NOMO-1 treated with DMSO at 0.1 percent for 48 hours (cell line): Measurements from ENCODE around the gene GPC1.
"Not testable (repeated sequence)": the region's sequence is repeated elsewhere in the genome, so short reads cannot be mapped to it uniquely, and the experiment has no call there.

Experiments
- DNase-seq: peaks from one replicate; lab custom pipeline; 2025; ENCODE audit not compliant: unreplicated experiment; lab: John Stamatoyannopoulos, UW

The GPC1 gene

GRCh38 chr2:240466579-240467148 is 31.2 kb downstream of the GPC1 start:
- DNase-seq: no peak

- no peak for DNase-seq
Measured at GRCh38 chr2:240467149-240467642, 31.7 kb downstream of the GPC1 start.

DNA sequence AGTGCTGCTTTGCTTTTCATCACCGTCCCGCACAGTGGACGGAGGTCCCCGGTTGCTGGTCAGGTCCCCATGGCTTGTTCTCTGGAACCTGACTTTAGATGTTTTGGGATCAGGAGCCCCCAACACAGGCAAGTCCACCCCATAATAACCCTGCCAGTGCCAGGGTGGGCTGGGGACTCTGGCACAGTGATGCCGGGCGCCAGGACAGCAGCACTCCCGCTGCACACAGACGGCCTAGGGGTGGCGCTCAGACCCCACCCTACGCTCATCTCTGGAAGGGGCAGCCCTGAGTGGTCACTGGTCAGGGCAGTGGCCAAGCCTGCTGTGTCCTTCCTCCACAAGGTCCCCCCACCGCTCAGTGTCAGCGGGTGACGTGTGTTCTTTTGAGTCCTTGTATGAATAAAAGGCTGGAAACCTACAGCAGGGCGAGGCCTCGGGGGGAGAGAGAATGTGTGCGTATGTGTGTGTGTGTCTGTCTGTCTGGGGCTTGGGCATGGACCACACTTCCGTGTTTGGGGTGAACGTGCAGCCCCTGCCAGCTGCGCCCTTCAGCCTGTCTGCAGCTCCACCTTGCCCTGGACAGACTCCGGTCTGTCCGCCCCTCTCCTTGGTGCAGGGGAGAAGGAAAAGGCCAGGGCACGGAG is 32.3 kb downstream of the GPC1 start:
- no peak for DNase-seq

- no peak for DNase-seq
Measured at GRCh38 chr2:240468303-240469238, 33.1 kb downstream of the GPC1 start.

GRCh38 chr2:240469239-240469636 is 33.8 kb downstream of the GPC1 start:
- no peak for DNase-seq

- no peak for DNase-seq
Measured at GRCh38 chr2:240469740-240470139, 34.3 kb downstream of the GPC1 start.

DNA sequence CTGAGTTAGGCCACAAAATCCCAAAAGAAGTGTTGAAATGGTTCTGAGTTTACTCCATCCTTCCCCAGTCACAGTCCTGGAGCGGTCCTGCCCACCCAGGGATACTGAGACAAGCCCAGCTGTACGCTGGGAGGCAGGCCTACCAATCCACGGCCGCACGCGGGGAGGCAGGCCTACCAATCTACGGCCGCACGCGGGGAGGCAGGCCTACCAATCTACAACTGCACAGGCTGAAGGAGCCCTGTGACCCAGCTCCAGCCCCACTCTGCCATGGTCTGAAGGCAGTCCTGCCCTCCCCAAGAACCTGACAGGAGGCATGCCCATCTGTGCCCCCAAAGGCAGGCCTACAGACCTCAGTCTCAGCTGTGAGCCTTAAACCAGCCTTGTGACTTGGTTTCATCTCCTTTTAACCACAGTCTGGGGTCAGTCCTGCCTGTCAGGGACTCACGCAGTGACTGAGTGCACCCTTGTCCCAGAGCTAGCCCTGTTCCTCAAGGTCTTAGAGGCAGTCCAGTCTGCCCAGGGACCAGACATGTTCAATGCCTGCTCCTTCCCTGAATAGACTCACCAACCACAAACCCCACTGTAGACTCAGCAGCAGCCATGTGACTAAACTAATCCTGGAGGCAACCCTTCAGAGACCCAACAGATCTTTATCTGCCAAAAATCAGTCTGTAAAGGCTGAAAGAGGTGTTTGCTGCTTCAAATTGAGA is 36.8 kb downstream of the GPC1 start:
- no peak for DNase-seq

DNA sequence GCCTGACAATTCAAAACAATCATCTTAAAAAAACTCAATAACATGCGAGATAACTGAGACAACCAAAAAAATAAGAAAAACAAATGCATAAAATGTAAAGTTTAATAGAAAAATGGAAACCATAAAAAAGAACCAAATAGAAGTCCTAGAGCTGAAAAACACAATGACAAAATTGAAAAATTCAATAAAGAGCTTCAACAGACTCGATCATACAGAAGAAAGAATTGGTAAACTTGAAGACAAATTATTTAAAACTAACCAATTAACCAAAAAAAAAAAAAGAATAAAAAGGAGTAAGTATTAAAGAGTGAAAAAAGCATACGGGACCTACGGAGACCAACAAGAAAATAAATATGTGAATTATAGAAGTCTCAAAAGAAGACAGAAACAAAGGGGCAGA is 37.7 kb downstream of the GPC1 start:
- DNase-seq: no peak

DNA sequence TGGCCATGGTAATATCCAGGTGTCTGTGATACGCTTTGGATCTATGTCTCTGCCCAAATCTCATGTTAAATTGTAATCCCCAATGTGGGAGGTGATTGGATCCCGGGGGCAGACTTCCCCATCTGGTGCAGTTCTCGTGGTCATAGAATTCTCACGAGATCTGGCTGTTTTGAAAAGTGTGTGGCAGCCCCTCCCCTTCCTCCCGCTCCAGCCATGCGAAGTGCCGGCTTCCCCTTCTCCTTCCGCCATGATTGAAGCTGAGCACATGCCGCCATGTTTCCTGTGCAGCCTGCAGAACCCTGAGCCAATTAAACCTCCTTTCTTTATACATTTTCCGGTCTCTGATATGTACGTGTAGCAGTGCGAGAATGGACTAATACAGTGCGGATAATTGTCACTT is 42.5 kb downstream of the GPC1 start:
- no peak for DNase-seq

DNA sequence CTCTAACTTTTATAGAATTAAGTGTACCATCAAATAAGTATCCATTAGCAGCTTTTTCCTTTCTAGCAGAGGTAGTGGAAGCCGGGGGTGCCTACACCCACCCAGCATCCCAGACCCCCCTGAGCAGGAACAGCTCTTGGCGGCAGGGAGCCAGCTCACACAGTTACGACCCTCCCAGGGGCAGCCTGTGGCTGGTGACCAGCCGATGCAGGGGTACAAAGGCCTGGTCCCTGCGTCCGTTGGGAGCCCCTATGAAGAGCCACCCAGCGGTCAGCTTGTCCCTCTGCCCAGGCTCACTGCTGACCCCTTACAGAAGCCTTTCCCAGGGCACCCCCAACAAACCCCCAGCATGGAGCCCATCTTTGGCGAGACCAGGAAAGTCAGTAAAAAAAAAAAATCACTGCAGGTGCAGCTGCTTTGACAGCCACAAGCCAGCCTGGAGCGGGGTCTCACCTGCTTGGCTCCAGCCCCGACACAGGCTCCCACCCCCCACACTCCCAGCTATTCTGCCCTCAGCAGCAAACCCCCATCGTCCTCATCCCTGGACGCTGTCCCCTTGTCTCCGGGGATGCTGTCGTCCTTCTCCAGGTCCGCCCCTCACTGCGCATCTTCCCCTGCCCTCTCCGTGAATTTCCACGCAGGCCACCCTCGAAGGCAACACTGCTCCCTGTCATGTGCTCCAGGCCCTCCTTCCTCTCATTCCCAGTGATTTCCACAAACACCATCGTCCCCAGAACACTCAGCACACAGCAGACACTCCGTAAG is 43.1 kb downstream of the GPC1 start:
- DNase-seq: no peak

- DNase-seq: no peak
Measured at GRCh38 chr2:240479111-240479501, 43.6 kb downstream of the GPC1 start.

DNA sequence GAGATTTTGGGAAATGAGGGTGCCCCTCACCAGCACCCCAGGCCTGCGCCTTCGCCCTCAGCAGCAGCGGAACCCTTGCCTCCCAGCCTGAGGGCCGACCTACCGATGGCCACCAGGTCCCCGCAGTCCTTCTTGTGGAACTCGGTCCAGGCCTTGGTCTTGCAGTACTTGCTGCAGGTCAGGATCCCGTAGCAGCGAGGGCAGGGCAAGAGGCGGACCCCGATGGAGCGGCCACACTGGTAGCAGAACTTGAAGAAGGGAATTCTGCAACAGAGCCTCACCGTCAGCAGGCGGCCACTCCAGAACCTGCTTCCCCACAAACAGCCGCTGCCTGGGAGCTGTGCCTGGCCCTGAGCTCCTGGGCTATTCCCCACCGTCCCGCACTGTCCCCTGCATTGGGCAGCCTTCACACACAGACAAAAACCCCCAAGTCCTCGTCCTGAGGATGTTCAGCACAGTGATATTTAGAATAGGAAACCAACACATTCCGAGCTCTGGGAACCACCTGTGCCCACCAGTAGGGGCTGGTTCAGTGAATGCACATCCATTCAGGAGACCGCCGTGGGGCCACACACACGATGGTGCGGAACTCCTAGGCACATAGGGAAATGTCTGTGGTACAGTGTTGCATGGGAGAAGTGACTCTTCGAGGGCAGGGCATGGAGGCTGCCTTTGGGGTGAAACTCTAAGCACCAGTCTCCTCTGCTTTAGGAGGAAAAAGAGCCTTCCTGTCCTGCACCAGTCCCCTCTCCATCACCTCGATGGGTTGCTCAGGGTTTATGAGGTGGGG is 45.6 kb downstream of the GPC1 start:
- DNase-seq: no peak

- DNase-seq: no peak
Measured at GRCh38 chr2:240481720-240482119, 46.3 kb downstream of the GPC1 start.

DNA sequence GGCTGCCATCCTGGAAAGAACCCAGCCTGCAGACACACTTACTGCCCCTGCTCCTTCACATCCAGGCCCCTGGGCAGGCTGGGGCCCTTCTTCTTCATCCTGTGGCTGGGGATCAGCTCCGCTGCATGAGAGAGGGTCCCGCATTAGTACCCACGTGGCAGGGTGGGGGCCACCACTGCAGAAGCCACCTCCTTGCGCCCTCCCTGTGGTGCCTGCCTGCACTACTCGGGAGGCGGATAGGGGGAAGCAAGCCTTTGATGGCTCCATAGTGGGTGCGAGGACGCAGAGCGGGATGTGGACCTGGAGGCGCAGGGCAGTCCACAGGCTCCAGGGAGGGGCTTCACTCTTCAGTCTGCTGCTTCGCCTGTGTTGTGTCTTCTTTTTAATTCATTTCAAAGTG is 46.7 kb downstream of the GPC1 start:
- DNase-seq: no peak

GRCh38 chr2:240491483-240491882 is 56.0 kb downstream of the GPC1 start:
- DNase-seq: no peak

DNA sequence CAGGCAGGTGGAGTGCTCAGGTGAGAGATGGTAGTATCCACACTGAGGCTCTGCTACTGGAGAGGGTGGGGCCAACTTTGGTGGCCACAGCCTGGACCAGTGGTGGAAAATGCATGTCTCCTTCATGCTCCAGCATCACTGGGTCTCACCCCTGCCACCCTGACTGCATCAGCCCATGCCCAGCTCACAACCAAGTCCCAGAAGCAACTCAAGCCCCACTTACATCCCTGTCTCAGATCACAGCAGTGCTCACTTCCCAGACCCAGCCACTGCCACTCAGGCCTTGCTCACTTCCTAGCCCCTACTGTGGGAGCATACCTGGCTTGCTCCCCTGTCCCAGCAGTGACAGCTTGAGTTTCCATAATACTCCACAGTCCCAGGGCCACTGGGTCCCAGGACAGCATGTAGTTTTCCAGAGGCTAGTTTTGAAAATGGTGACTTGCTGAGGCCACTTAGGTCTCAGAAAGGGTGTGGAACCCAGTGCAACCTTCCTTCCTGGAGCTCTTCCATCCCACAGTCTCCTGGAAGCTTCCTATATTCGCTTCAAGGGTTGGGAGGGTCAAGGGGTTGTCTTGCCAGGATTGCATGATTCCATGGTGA is 58.8 kb downstream of the GPC1 start:
- DNase-seq: no peak

DNA sequence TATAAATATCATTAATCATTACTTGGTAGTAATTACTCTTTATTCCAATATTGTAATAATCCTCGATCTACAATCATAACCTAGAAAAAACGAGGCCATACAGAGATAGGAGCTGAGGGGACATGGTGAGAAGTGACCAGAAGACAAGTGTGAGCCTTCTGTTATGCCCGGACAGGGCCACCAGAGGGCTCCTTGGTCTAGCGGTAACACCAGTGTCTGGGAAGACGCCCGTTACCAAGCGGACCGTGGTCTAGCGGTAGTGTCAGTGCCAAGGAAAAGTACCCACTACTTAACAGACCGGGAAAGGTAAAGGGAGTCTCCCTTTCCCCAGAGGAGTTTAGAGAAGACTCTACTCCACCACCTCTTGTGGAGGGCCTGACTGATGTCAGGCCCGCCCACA is 59.5 kb downstream of the GPC1 start:
- not testable (repeated sequence) for DNase-seq

GRCh38 chr2:240497082-240497481 is 61.6 kb downstream of the GPC1 start:
- DNase-seq: not testable (repeated sequence)

DNA sequence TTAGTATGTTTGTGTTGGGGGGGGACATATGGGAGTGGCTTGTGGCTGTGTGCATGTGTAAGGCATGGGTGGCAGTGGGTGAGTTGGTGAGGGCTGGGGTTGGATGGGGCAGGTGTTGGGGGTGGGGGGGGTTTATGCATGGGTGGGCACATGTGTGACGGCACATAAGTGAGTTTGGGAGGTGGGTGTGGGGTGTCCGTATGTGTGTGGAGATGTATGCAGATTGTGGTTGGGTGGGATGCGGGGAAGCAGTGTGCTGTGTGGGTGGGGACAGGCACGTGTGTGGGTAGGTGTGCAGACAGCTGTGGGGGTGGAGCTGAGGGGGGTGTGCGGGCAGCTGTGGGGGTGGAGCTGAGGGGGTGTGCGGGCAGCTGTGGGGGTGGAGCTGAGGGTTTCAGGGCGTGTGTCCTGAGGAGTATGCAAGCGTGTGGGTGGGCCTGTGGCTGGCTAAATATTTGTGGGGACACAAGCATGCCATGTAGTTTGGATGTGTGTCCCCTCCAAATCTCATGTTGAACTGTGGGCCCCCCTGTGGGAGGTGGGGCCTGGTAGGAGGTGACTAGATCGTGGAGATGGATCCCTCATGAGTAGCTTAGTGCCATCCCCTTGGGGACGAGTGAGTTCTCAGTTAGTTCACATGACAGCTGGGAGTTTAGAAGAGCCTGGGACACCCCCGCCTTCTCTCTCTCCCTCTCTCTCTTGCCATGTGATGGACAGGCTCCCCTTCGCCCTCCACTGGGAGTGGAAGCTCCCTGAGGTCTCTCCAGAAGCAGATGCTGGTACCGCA is 62.9 kb downstream of the GPC1 start:
- no peak for DNase-seq
